HG03571 (cell line): ENCODE measurements around the gene FETUB.
A peak's percentile ranks its signal among the peaks of the same experiment; 100 is the strongest.

Experiments
- ATAC-seq: cut with Tn5 transposase; IDR thresholded peaks from one replicate; pipeline ENCODE4 v1.9.1; 2021; ENCODE audit not compliant: unreplicated experiment

Gene FETUB

GRCh38 chr3:186613637-186614265 lies 26.4 kb upstream of the FETUB start:
- ATAC-seq, result no peak

- ATAC-seq, result no peak
These were observed 26.0 kb upstream of the FETUB start for GRCh38 chr3:186614266-186614596.

GRCh38 chr3:186614597-186615483 lies 25.4 kb upstream of the FETUB start:
- peak; percentile 57 for ATAC-seq

GRCh38 chr3:186616299-186616617 lies 23.9 kb upstream of the FETUB start:
- ATAC-seq, result no peak

- ATAC-seq, result peak; percentile 94
These were observed 22.9 kb upstream of the FETUB start for GRCh38 chr3:186617036-186617946.

GRCh38 chr3:186618318-186618938 lies 21.8 kb upstream of the FETUB start:
- no peak for ATAC-seq

GRCh38 chr3:186619787-186620212 lies 20.4 kb upstream of the FETUB start:
- ATAC-seq, result no peak

- no peak for ATAC-seq
These were observed 19.7 kb upstream of the FETUB start for GRCh38 chr3:186620213-186621092.

- no peak for ATAC-seq
These were observed 18.1 kb upstream of the FETUB start for GRCh38 chr3:186621894-186622650.

GRCh38 chr3:186622651-186623310 lies 17.4 kb upstream of the FETUB start:
- ATAC-seq, result no peak

GRCh38 chr3:186624598-186624997 lies 15.6 kb upstream of the FETUB start:
- no peak for ATAC-seq

- no peak for ATAC-seq
These were observed 14.6 kb upstream of the FETUB start for GRCh38 chr3:186625600-186626042.

GRCh38 chr3:186626254-186626847 lies 13.8 kb upstream of the FETUB start:
- ATAC-seq, result no peak

- ATAC-seq, result no peak
These were observed 12.3 kb upstream of the FETUB start for GRCh38 chr3:186627852-186628414.

GRCh38 chr3:186628756-186629155 lies 11.4 kb upstream of the FETUB start:
- ATAC-seq, result no peak

- no peak for ATAC-seq
These were observed 9.1 kb upstream of the FETUB start for GRCh38 chr3:186630950-186631641.

GRCh38 chr3:186633481-186633880 lies 6.7 kb upstream of the FETUB start:
- no peak for ATAC-seq
